Measurements from ENCODE around the gene RBBP5.

- TF ChIP-seq CTCF (IDR thresholded peaks at IDR 0.05) (no peak), POLR2A (IDR thresholded peaks at IDR 0.05) (no peak), POLR2AphosphoS5 (IDR thresholded peaks at IDR 0.05) (no peak)
These were observed 56.9 kb downstream of the RBBP5 start for GRCh38 chr1:205064741-205065316.
